Endothelial cell of umbilical vein (primary cell): ENCODE results near the gene PTPRD. TPM values are rescaled to one million over a fixed set of nuclear protein-coding genes. Genes with fewer than 3 reads are reported as not detected.

Source experiments
- BruUV-seq: library from RNA; stranded (reverse); fragments of 400-500 nt; replicated peaks from 2 replicates; lab custom pipeline; 2021; lab: Mats Ljungman, UMichigan
- CTCF ChIA-PET: fragments of 300-600, 350-600 bp; sonication (Branson Sonifier 250); formaldehyde crosslinking; loops from one replicate; lab custom pipeline; 2021; ENCODE audit warnings: antibody characterized with exemption, inconsistent platforms; lab: Charles Lee
- POLR2A ChIA-PET: fragments of 300-600, 350-600 bp; sonication (Branson Sonifier 250); formaldehyde crosslinking; loops from one replicate; lab custom pipeline; 2021; ENCODE audit warnings: antibody characterized with exemption, inconsistent platforms; lab: Charles Lee
- DNase-seq: peaks from one replicate; pipeline ENCODE4 v3.0.0-alpha.2; 2011; ENCODE audit warnings: low read depth, low spot score
- FAIRE-seq: peaks from 2 replicates; lab custom pipeline; 2011; peaks lifted over from hg19 to GRCh38; lab: Jason Lieb, UNC
- H2AFZ ChIP-seq: 2 replicates; pipeline ENCODE4 v1.6.0; 2012; ENCODE audit warnings: low read depth, low read length, control low read depth, inconsistent platforms
- H3K27ac ChIP-seq: 2 replicates; pipeline ENCODE4 v1.5.1; 2011; ENCODE audit warnings: low read depth, mild to moderate bottlenecking, control low read depth, low read length, moderate library complexity; ENCODE audit not compliant: insufficient read depth
- H3K27me3 ChIP-seq, 2 experiments: 2 replicates each; pipeline versions ENCODE4 v1.6.0 to v1.6.1; 2011; ENCODE audit warnings: low read length in 2 of 2, mixed read lengths in 1 of 2; ENCODE audit not compliant: control insufficient read depth in 2 of 2, insufficient read depth in 2 of 2
- H3K36me3 ChIP-seq, 2 experiments: 2 replicates in 1 of 2; 3 replicates in 1 of 2; pipeline ENCODE4 v1.5.1; 2011; ENCODE audit warnings: low read length in 2 of 2, mild to moderate bottlenecking in 1 of 2, moderate library complexity in 1 of 2; ENCODE audit not compliant: control insufficient read depth in 2 of 2, insufficient read depth in 2 of 2; ENCODE audit errors: extremely low read depth in 1 of 2
- H3K4me1 ChIP-seq: 3 replicates; pipeline ENCODE4 v1.5.1; 2011; ENCODE audit warnings: mild to moderate bottlenecking, low read length; ENCODE audit not compliant: control insufficient read depth, insufficient read depth; ENCODE audit errors: extremely low read depth
- H3K4me2 ChIP-seq: 2 replicates; pipeline ENCODE4 v1.6.1; 2011; ENCODE audit warnings: low read length, control low read depth, mixed read lengths; ENCODE audit not compliant: insufficient read depth
- H3K4me3 ChIP-seq, 3 experiments: fragments of 200-600 bp in 1 of 3; sonication (generic), shearing (Covaris generic) in 1 of 3; replicated peaks in 1 of 3; 2 replicates each; pipeline ENCODE4 v1.5.1; 2011 to 2016; ENCODE audit warnings: control low read depth in 3 of 3, low read length in 3 of 3, mild to moderate bottlenecking in 2 of 3, inconsistent platforms in 1 of 3, low read depth in 1 of 3, moderate library complexity in 1 of 3; ENCODE audit not compliant: insufficient read depth in 1 of 3
- H3K79me2 ChIP-seq: 2 replicates; pipeline ENCODE4 v1.6.0; 2012; ENCODE audit warnings: low read length, inconsistent platforms; ENCODE audit not compliant: control insufficient read depth, insufficient read depth
- H3K9ac ChIP-seq: replicated peaks from 2 replicates; pipeline ENCODE3; 2011; ENCODE audit warnings: low read length, control low read depth; ENCODE audit not compliant: insufficient read depth; ENCODE audit errors: extremely low read depth
- H3K9me1 ChIP-seq: replicated peaks from 3 replicates; pipeline ENCODE4 v1.6.0; 2011; ENCODE audit warnings: mild to moderate bottlenecking, low read length; ENCODE audit not compliant: control insufficient read depth, insufficient read depth; ENCODE audit errors: extremely low read depth
- H3K9me3 ChIP-seq: replicated peaks from 2 replicates; pipeline ENCODE4 v1.5.1; 2012; ENCODE audit warnings: low read length, inconsistent platforms; ENCODE audit not compliant: control insufficient read depth, insufficient read depth
- H4K20me1 ChIP-seq: replicated peaks from 2 replicates; pipeline ENCODE3; 2011; ENCODE audit warnings: mild to moderate bottlenecking, low read length; ENCODE audit not compliant: control insufficient read depth, insufficient read depth; ENCODE audit errors: extremely low read depth
- CTCF ChIP-seq, 2 donors: IDR thresholded peaks; 1 replicate in 1 of 2; 2 replicates in 1 of 2; pipeline ENCODE4 v1.5.1; 2011; ENCODE audit warnings: low read length in 2 of 2, mild to moderate bottlenecking in 2 of 2, moderate library complexity in 2 of 2, control low read depth in 1 of 2, inconsistent platforms in 1 of 2, low read depth in 1 of 2; ENCODE audit not compliant: insufficient read depth in 1 of 2; ENCODE audit errors: extremely low read depth in 1 of 2
- EZH2 ChIP-seq: IDR thresholded peaks from 2 replicates; pipeline ENCODE4 v1.6.1; 2012; ENCODE audit warnings: borderline replicate concordance, low read depth, mild to moderate bottlenecking, moderate library complexity, low read length, inconsistent platforms; ENCODE audit not compliant: severe bottlenecking
- FOS ChIP-seq: IDR thresholded peaks from 2 replicates; pipeline ENCODE4 v1.6.1; 2011; ENCODE audit warnings: mild to moderate bottlenecking, low read length, moderate library complexity, borderline replicate concordance; ENCODE audit not compliant: insufficient read depth
- GATA2 ChIP-seq: IDR thresholded peaks from 2 replicates; pipeline ENCODE4 v1.7.0; 2011; ENCODE audit warnings: low read depth, mild to moderate bottlenecking, moderate library complexity, mixed read lengths, low read length; ENCODE audit not compliant: insufficient read length, insufficient read depth
- JUN ChIP-seq: IDR thresholded peaks from 2 replicates; pipeline ENCODE4 v1.6.1; 2011; ENCODE audit warnings: borderline replicate concordance, low read depth; ENCODE audit not compliant: insufficient read length, insufficient read depth
- MYC ChIP-seq: IDR thresholded peaks from one replicate; pipeline ENCODE4 v1.6.1; 2011; ENCODE audit warnings: mild to moderate bottlenecking, low read depth, low read length
- POLR2A ChIP-seq: IDR thresholded peaks from 2 replicates; pipeline ENCODE4 v1.6.1; 2012; ENCODE audit warnings: low read depth, mild to moderate bottlenecking, control low read depth, low read length
- POLR2AphosphoS5 ChIP-seq: IDR thresholded peaks from 2 replicates; pipeline ENCODE4 v1.6.1; 2012; ENCODE audit warnings: low read depth, mild to moderate bottlenecking, control low read depth, low read length, moderate library complexity; ENCODE audit not compliant: insufficient read depth
- dilution Hi-C: fragments of 300-500 bp; cut with MboI; formaldehyde crosslinking; loops from one replicate; pipeline ENCODE4 v1.15.0; 2019; ENCODE audit warnings: low sequenced_read_pairs; ENCODE audit not compliant: extremely low pct_ligation_motif_present
- intact Hi-C: fragments of 100-400 bp; cut with micrococcal nuclease; formaldehyde crosslinking; loops from one replicate; pipeline ENCODE4 v1.10.0; 2022
- polyA plus RNA-seq, 4 experiments: library from polyadenylated mRNA; depleted of rRNA in 3 of 4; stranded (reverse) in 3 of 4; unstranded in 1 of 4; fragments of >200 nt; gene quantifications; 2 replicates each; pipeline versions ENCODE4 v1.2.1 to v1.2.3, GENCODE V29; 2011 to 2012; ENCODE audit warnings: missing spikeins in 1 of 4
- total RNA-seq: library from RNA; stranded (reverse); gene quantifications from 2 replicates; pipeline ENCODE4 v1.2.3, GENCODE V29; 2021

Gene PTPRD
- total and polyA plus RNA-seq, 2 donors (not counting 3 experiments of a cell fraction or from before 2014, with no cell fraction given): 5.5 to 5.7 TPM

- Histone ChIP-seq H3K79me2 (no peaks in the 10 kb centered on the region), H3K36me3 (no peaks in the 10 kb centered on the region), H3K9ac (peak overlapping the region; percentile 18), H3K4me3 (no peak overlapping the region), H3K4me1 (peaks cover 23% of the 10 kb centered on the region), H4K20me1 (no peaks in the 10 kb centered on the region), H3K9me3 (no peaks in the 10 kb centered on the region), H3K27ac (peak overlapping the region; percentile 51), H2AFZ (peak overlapping the region; percentile 77), H3K9me1 (no peaks in the 10 kb centered on the region), H3K4me2 (peak overlapping the region; percentile 58), H3K27me3 (no peaks in the 10 kb centered on the region)
- POLR2A ChIA-PET: no interaction called here
- intact Hi-C loops: loop anchor here (1.0 to 5.0 kb wide), 4 partner anchors 37 to 608 kb away; no protein-coding TSS in a partner anchor
- CTCF ChIA-PET: interaction anchor here (0.5 to 4.0 kb wide), 34 partner anchors 9 to 325 kb away, joined by 3 to 91 read pairs (median 5); no protein-coding TSS in a partner anchor
- DNase-seq (peak; percentile 84), FAIRE-seq (peak; percentile 88)
- TF ChIP-seq CTCF (IDR thresholded peaks at IDR 0.05; ENCODE audit: extremely low read depth in 1 of 2, insufficient read depth in 1 of 2, low read depth in 1 of 2, low read length in 2 of 2) (peak; percentile 63 to 65), JUN (no peak), EZH2 (no peak), MYC (no peak), POLR2AphosphoS5 (no peak), FOS (peak; percentile 24), POLR2A (no peak), GATA2 (no peak)
- dilution Hi-C loops: no loop called here
- BruUV-seq: no TSS peak
These were observed 344.0 kb downstream of the PTPRD start for GRCh38 chr9:10268531-10269485.
